HG02588 (cell line): ENCODE measurements around the gene NSMCE1.
A peak's percentile ranks its signal among the peaks of the same experiment; 100 is the strongest.

Experiments used
- ATAC-seq: cut with Tn5 transposase; IDR thresholded peaks from one replicate; pipeline ENCODE4 v1.9.1; 2021; ENCODE audit warnings: mild to moderate bottlenecking, moderate library complexity; ENCODE audit not compliant: unreplicated experiment

NSMCE1 gene

GRCh38 chr16:27245276-27246172, 23.0 kb downstream of the NSMCE1 start:
- ATAC-seq = no peak

DNA sequence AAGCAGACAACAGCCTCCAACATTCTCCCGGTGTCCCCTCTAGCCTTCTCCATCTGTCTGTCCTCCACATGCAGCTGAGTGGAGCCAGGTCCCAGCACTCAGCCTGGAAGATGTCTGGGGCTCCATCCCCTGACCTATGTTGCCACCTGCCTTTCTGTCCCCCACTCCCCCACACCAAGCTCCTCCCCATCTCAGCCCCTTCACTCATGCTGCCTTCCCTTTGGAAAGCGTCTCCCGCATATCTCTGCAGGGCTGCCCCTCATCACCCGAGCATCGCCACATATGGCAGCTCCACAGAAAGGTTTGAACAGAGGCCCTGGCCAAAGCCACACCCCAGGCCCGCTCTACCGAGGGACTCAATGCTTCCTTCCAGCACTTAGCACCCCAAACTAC, 24.2 kb downstream of the NSMCE1 start:
- no peak for ATAC-seq

DNA sequence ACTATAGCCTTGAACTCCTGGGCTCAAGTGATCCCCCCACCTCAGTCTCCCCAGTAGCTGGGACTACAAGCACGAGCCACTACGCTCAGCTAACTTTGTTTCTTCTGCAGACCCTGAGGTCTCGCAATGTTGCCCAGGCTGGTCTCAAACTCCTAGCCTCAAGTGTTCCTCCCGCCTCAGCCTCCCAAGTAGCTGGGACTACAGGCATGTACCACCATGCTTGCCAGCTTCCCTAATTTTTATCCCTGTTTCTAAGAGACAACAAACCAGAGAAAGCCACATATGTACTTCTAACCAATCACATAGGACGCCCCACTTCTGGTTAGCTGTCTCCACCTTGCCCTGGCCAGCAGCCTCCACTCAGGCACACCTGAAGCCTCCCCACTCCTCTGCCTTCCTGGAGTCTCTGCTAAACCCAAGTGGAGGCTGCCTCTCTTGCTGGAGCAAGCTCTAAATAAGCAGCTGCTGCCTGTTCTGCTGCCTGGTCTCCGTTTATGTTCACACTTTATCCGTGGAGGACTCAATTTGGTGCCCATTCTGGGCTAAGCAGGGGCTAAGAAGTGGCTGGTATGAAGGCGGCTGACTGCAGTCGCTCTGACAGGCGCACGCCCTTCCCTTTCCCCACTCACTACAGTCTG, 24.7 kb downstream of the NSMCE1 start:
- no peak for ATAC-seq

DNA sequence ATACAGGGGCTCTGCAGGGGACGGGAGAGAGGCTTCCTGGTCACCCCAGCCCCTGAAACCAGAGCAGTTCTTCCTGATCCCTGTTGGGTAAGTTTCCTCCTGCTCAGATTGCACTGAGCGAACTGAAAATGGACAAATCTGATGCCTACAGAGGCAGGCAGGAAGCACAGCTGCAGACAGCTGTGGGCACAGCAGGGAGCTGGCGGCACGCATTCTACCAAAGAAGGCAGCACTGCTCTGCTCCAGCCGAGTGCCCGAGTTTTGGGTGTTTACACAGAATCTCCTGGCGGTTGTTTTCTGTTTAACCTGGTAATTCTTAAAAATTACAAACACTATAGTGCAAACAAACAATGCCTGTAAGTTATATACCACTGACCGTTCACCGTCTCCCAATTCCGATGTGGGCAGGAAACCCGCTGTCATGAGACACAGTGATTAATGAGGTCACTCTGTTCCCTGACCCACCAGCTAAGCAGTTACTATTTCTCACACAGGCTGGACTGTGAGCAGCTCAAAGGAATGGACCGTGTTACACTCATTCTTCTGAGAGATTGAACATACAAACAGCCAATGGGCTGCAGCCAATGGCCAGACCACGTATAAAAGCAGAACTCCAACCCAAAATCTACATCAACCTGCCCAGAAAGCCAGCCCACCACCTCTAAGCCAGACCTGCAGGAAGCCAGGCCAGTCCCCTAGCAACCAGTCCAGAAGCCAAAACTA, 25.5 kb downstream of the NSMCE1 start:
- ATAC-seq = no peak

- ATAC-seq = no peak
Observed at GRCh38 chr16:27242398-27242797, 26.2 kb downstream of the NSMCE1 start.

GRCh38 chr16:27241658-27242057, 26.9 kb downstream of the NSMCE1 start:
- ATAC-seq = no peak

DNA sequence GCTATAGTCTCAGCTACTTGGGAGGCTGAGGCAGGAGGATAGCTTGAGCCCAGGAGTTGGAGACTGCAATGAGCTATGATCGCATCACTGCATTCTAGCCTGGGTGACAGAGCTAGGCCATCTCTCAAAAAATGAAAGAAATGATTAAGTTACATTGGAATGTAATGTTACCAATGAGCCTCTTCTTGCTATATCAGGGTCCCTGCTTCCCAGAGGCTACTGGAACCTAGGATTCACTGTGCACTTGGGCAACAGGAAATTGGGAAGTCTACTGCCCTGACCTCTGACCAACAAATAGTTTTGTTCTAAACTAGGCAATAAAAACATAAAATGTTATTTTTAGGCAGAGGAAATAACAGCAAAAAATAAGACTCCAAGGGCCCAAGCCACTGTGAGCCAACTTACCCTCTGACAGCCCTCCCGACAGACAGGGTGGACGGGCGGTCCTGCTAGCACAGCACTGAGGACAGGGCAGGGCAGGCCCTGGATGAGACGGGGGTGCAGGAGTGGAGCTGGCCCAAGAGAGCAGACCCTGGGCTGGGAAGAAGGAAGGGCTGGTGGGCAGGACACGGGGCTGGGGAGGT, 27.5 kb downstream of the NSMCE1 start:
- ATAC-seq = no peak

DNA sequence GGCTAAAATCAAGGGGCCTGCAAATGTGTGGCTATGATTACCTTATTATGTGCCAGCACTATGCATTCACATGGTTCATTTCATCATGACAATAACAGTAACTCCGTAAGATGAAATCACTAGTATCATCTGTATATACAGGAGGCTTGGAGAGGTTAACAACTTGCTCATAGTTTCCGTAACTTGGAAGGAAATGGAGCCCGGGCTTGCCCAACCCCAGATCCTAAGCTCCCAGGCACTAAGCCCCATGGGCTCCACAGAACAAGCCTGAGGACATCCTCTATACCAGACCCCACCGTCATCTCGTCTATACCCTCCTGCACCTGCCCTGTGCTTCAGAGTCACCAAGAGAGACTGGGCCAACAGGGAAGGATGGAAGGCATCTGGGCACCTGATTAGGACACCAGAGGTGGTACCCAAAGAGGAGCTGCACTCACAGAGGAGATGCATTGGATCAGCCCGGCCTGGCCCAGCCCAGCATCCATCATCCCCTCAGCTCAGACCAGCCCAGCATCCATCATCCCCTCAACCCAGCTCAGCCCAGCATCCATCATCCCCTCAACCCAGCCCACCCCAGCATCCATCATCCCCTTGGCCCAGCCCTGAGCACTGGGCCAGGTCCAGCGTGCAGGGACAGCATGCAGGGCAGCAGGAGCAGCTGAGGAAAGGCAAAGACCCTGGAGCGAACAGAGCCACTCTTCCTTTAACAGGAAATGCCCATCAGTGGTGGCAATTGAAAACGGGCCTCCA, 28.5 kb downstream of the NSMCE1 start:
- ATAC-seq = no peak

DNA sequence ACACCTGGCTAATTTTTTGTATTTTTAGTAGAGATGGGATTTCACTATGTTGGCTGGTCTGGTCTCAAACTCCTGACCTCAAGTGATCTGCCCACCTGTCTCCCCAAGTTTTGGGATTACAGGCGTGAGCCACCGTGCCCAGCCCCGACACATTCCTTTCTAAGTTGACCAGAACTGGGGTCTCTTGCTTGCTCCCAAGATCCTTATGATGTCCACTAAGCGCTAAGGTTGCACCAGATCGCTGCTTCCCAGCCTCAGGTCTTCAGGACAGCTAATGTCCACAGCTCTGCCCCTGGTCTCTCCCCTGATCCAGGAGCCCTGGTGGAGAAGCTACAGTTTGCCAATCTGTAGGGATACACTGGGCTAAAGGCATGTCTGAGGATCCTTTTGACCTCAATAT, 29.5 kb downstream of the NSMCE1 start:
- no peak for ATAC-seq

DNA sequence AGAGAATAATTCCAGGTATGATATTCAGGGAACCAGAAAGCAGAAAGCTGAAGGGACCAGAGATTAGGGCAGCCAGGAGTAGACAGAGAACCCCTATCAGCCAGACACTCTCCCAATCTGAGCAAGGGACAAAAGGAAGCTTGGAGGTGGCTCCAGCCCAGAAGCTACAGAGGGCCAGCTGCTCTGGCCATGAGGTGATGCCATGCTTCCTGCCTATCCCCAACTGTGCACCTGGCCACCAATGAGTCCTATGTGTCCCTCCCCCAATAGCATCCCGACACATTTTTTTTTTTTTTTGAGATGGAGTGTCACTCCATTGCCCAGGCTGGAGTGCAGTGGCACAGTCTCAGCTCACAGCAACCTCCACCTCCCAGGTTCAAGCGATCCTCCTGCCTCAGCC, 30.0 kb downstream of the NSMCE1 start:
- ATAC-seq = no peak

DNA sequence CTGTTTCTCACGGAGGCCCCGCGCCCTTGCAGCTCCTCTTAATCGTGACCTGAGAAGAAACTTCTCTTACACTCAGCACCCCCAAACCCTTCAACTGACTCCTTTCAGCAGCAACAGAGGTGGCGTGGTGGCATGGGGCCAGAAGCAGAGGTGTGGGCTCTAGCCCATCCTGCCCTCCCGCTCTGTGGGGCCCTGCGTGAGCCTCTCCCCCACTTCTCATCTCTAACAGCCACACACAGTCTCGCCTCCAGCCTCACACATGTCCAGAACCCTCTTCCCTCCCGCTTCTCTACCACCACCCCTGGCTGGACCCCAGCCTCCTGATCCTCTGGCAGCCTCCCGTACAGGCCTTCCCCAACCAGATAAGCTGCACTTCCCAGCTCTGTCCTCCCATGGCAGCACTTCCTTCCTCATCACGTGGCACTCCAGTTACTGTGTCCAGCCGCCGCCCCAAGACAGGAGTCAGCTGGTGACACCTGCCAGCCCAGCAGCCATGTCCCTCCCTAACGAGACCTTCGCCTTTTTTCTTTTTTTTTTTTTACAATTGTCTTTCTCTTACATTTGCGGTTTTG, 30.5 kb downstream of the NSMCE1 start:
- peak; percentile 14 for ATAC-seq

DNA sequence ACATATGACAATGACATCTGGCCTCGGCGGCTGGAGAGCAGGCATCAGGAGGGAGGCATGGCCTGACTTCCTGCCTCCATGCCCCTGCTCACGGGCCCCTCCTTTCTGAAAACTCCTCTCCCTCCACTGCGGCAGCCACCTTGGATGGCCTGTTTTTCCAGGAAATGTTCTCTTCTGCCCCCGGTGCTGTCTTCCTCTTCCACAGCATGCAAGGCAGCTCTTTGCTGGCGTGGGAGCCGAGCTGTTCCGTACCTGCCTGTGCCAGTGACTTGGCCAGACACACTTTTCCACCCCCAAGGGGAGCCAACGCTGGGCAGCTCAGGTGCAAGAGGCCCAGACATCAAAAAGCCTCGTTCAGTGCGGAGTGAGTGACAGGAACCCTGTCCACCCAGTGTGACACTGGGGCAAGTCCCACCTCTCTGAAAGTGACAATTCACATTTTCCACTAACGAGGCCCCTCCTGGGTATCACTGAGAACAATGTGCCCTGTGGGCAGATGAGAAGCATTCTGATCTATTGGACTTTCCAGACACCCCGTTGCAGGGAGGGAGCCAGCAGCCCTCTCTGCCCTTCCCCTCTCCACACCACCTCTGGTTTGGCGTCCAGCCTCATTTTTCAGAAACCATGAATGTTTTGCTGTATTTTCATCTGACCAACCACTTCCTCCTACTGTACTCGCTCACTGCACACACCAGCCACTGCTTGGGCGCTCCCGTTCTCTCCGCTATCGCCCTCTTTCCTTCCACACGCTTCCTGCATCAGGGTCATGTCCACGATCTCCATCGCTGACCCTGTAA, 31.2 kb downstream of the NSMCE1 start:
- peak; percentile 67 for ATAC-seq

GRCh38 chr16:27236635-27237218, 31.8 kb downstream of the NSMCE1 start:
- ATAC-seq = no peak

- no peak for ATAC-seq
Observed at GRCh38 chr16:27235938-27236245, 32.7 kb downstream of the NSMCE1 start.

DNA sequence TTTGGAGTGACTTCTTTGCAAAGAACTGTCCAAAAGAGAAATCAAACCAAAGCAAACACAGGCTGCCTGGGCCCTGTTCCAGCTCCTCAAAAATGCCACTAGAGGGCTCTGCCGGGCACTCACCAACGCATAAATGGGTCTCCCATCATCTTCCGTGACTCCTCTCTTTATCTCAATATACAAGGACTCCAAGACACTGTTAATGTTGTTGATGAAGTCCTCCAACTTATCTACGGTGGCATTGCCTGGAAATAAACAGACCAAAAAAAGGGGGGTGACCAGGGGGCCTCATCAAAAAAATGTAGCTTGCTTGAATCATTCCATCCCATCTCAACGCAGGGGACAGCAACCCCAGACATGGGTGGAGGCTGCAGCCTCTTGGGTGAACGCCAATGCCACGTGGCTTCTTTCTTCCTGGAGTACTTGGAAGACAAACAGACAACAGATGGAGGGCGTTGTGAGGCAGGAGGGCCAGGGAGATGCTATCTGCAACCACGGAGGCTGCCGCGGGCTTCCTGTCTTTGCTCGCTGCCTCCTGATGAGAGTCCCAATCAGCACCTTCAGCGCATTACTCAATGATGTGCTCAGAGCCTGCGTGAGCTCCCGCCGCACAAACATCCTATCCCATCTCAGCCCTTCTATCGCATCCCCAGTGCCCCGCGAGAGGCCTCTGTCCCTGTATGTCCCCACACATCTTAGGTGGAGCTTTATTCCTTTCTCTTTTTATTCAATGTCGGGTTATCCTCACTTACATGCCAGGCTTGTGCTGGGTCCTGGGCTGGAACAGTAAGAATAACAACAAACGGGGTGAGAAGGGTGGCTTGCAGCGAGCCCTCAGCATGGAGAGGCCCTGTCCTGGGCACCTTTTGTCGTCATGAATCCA, 33.3 kb downstream of the NSMCE1 start:
- ATAC-seq = no peak

DNA sequence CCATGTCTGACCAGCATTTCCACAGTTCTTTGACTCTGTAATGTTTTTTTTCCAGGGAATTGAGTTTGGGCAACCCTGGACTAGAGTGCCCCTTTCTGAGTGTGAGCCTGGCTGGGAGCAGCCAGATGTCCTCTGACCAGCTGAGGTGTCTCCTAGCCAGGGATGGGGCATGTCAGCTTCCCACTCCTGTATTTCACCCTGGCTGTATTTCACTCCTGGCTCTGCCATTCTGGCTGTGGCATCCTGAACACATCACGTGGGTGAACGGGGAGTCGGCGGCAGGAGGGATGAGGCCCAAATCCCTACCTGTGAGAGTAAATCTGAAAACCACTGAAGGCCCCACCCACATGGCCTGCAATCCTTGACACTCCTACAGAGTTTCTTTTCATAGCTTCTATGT, 34.0 kb downstream of the NSMCE1 start:
- ATAC-seq = no peak

DNA sequence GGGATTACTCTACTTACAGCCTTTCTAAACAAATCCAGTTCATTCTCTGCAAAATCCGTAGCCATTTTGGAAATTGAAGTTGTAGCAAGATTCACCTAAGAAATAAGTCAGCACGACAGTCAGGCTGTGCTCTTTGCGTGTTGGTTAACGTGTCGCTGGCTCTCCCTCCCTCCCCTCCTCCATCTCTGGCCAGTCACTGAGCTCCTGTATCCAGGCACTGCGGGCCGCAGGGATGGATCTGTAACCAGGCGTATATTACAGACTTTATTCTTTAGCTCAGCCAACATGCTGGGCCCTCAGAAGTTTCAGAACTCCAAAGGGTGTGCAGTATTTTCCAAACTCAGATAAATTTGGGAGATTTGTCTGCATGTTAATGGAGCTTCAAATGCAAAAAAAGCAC, 34.4 kb downstream of the NSMCE1 start:
- no peak for ATAC-seq

DNA sequence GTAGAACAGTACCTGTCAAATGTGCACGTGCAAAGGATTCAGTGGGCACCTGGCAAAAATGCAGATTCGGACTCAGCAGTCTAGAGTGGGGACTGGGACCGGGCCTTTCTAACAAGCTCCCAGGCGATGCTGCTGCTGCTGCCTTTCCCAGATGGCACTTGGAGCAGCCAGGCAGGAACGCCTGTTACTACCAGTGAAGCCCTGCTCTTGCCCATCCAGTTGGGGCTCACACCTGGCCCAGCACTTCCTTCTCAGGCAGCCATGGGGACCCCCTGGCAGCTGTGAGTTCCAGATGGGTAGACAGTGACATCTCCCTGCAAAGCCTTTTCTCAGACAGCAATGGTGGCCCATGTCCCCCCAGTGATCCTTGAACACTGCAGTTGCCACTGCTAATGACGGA, 34.8 kb downstream of the NSMCE1 start:
- no peak for ATAC-seq
